Small intestine (tissue), 7 donors: ENCODE measurements around the gene ACSF3. TPM values are rescaled to one million over a fixed set of nuclear protein-coding genes. Genes with fewer than 3 reads are reported as not detected.

ENCODE experiments used
- DNase-seq, 2 donors: peaks; one replicate each; pipeline versions ENCODE4 v3.0.0 to v3.0.0-alpha.2; 2013
- FAIRE-seq: peaks from 2 replicates; lab custom pipeline; 2012; peaks lifted over from hg19 to GRCh38; lab: Jason Lieb, UNC
- H3K27ac ChIP-seq, 3 donors: one replicate each; pipeline ENCODE4 v1.5.1; 2013; ENCODE audit warnings: low read length in 2 of 3, mild to moderate bottlenecking in 2 of 3, control low read depth in 1 of 3, inconsistent platforms in 1 of 3, low read depth in 1 of 3, moderate library complexity in 1 of 3
- H3K27me3 ChIP-seq, 3 donors: one replicate each; pipeline ENCODE4 v1.6.1; 2013; ENCODE audit warnings: low read length in 3 of 3, inconsistent platforms in 1 of 3; ENCODE audit not compliant: control insufficient read depth in 3 of 3, insufficient read depth in 3 of 3
- H3K36me3 ChIP-seq, 3 donors: one replicate each; pipeline ENCODE4 v1.6.1; 2013; ENCODE audit warnings: low read length in 3 of 3, inconsistent platforms in 1 of 3, low read depth in 1 of 3, mild to moderate bottlenecking in 1 of 3, moderate library complexity in 1 of 3; ENCODE audit not compliant: control insufficient read depth in 3 of 3, insufficient read depth in 2 of 3
- H3K4me1 ChIP-seq, 3 donors: one replicate each; pipeline ENCODE4 v1.6.1; 2013; ENCODE audit warnings: low read length in 2 of 3, inconsistent platforms in 1 of 3, low read depth in 1 of 3, mild to moderate bottlenecking in 1 of 3, moderate library complexity in 1 of 3; ENCODE audit not compliant: control insufficient read depth in 3 of 3, insufficient read depth in 2 of 3
- H3K4me3 ChIP-seq, 3 donors: one replicate each; pipeline ENCODE4 v1.5.1; 2013; ENCODE audit warnings: low read length in 3 of 3, control low read depth in 1 of 3, inconsistent platforms in 1 of 3, low read depth in 1 of 3, mild to moderate bottlenecking in 1 of 3, moderate library complexity in 1 of 3
- H3K9me3 ChIP-seq, 2 donors: one replicate each; pipeline ENCODE4 v1.6.1; 2013; ENCODE audit warnings: low read depth in 1 of 2, low read length in 1 of 2; ENCODE audit not compliant: control insufficient read depth in 2 of 2, insufficient read depth in 1 of 2
- WGBS, 3 donors: extraction: QIAGEN DNeasy Blood & Tissue Kit; methylation state at CpG; one replicate each; pipeline ENCODE4 v1.1.7; 2013; 5-methylcytosine and 5-hydroxymethylcytosine counted together
- polyA plus RNA-seq, 4 donors: library from polyadenylated mRNA; stranded (reverse) in 3 of 4; unstranded in 1 of 4; fragments of 200-250 nt in 3 of 4; fragments of 120-200 nt in 1 of 4; gene quantifications; one replicate each; pipeline versions ENCODE4 v1.2.1 to v1.2.3, GENCODE V29; 2013
- donor health status: healthy with polysubstance abuse.
- donor health status: control.
- donor health status: control.
- donor health status: Bipolar disorder and iron deficiency.
- donor health status: healthy.

ACSF3 gene
- polyA plus RNA-seq, 4 donors, result 35.3 to 93.7 (median 58.7) TPM

DNA sequence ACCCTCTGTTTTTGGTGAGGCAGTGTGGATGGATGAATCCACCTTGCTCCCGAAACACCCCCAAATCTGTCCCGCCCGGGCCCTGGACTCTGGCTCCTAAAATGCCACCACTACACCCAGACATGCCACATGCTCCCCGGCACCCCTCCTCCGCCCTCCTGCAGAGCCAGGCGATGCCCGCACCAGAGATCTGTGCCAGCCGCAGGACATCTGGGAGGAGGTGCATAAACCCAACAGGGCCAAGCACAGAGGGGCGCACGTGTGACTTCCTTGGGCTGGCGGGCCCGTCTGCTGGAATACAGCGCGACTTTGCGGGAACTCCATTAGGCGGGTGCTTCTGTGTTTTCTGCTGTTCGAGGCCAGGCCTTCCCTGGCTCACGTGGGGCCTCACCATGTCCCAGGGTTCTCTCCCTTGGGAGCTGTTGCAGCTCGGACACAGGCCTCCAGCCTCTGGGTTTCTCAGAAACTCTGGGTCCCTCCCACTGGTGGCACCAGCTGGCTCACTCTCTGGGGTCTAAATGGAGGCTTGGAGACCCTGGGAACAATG is 14.1 kb upstream of the ACSF3 start:
- Histone ChIP-seq H3K4me1 (no peaks in the 10 kb centered on the region), H3K4me3 (no peak overlapping the region), H3K9me3 (peaks cover 0 to 7% of the 10 kb centered on the region in 2 donors), H3K36me3 (no peaks in the 10 kb centered on the region), H3K27ac (no peak overlapping the region), H3K27me3 (peaks cover 0 to 5% (median 0%) of the 10 kb centered on the region in 3 donors)
- DNase-seq (no peak), FAIRE-seq (no peak)
- WGBS, 3 donors, result 88 to 92% (median 88%) methylated on average over 19 of the region's 19 CpGs

DNA sequence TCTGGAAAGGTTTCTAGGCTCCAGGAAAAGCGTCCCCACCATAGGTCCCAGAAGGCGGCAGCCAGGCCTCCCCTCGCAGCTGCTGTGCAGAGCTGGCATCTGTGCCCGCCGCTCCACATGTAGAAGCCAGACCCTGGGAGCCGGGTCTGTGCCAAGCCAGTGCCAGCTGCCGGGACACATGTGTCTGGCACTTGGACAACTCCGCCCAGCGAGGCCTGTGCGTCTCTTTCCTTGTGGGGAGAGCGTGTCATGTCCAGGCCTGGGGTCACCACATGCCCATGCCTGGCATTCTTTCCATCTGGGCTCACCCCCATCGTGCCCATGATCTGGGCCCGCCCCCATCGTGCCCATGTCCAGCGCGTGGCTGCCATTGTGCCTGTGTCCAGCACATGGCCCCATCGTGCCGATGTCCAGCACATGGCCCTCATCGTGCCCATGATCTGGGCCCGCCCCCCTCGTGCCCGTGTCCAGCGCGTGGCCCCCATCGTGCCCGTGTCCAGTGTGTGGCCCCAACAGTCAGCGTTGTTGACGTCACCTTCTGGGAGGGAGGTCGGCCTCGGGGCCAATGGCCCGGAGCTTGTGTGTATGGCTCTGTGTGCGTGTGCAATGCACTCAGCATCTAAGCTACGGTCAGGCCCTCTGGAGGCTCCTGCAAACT is 13.3 kb upstream of the ACSF3 start:
- 89 to 93% (median 92%) methylated on average over 30 to 33 of the region's 33 CpGs for WGBS, 3 donors
- FAIRE-seq (no peak), DNase-seq (no peak)
- no peak overlapping the region for H3K27ac ChIP-seq
- no peaks in the 10 kb centered on the region for H3K36me3 ChIP-seq
- no peaks in the 10 kb centered on the region for H3K9me3 ChIP-seq
- no peak overlapping the region for H3K4me3 ChIP-seq
- H3K4me1 ChIP-seq, result no peaks in the 10 kb centered on the region
- peaks cover 0 to 5% (median 0%) of the 10 kb centered on the region in 3 donors for H3K27me3 ChIP-seq

DNA sequence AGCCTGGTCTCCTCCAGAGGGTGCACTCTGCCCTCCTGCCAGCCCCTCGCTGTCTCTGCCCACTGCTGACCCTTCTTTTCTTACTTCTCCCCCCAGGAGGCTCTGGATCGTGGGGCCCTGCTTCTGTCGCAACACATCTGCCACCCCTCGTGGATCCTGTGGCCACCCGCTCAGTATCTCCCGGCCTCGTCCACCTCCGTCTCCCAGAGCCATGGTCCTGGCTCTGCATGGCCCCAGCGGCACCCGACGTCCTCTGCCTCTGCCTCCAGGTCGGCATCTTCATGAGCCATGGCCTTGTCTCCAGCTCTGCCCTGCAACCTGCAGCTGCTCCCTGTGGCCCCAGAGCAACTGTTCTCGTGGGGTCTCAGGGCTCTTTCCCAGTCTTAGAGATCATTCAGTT is 12.1 kb upstream of the ACSF3 start:
- 88 to 91% (median 90%) methylated on average over 13 of the region's 13 CpGs for WGBS, 3 donors
- Histone ChIP-seq H3K27ac (no peak overlapping the region), H3K36me3 (no peaks in the 10 kb centered on the region), H3K4me3 (no peak overlapping the region), H3K27me3 (peaks cover 0 to 5% (median 0%) of the 10 kb centered on the region in 3 donors), H3K4me1 (no peaks in the 10 kb centered on the region), H3K9me3 (no peaks in the 10 kb centered on the region)
- FAIRE-seq (no peak), DNase-seq (no peak)

DNA sequence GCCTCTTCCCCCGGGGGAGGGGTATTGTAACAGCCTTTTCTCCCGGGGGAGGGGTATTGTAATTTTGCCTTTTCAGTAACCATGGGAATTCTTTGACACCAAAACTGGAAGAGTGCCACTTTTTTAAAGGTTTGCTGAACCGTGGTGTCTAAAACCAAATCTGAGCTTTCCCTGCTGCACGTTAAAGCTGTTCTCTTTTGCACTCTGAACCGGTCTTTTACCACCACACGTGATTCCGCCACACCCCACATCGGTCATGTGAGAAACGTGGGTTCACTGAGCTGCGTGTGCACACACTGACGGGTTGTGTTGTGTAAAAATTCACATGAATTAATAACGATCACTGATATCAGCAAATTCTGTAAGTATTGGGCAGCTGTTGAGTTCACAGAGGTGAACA is 9.2 kb upstream of the ACSF3 start:
- DNase-seq, result peak; percentile 25 to 93
- Histone ChIP-seq H3K27me3 (peaks cover 0 to 15% (median 4%) of the 10 kb centered on the region in 3 donors), H3K36me3 (no peaks in the 10 kb centered on the region), H3K4me3 (no peak overlapping the region), H3K9me3 (no peaks in the 10 kb centered on the region), H3K27ac (no peak overlapping the region), H3K4me1 (no peaks in the 10 kb centered on the region)
- FAIRE-seq, result no peak
- 21 to 53% (median 25%) methylated on average over 12 of the region's 12 CpGs for WGBS, 3 donors

DNA sequence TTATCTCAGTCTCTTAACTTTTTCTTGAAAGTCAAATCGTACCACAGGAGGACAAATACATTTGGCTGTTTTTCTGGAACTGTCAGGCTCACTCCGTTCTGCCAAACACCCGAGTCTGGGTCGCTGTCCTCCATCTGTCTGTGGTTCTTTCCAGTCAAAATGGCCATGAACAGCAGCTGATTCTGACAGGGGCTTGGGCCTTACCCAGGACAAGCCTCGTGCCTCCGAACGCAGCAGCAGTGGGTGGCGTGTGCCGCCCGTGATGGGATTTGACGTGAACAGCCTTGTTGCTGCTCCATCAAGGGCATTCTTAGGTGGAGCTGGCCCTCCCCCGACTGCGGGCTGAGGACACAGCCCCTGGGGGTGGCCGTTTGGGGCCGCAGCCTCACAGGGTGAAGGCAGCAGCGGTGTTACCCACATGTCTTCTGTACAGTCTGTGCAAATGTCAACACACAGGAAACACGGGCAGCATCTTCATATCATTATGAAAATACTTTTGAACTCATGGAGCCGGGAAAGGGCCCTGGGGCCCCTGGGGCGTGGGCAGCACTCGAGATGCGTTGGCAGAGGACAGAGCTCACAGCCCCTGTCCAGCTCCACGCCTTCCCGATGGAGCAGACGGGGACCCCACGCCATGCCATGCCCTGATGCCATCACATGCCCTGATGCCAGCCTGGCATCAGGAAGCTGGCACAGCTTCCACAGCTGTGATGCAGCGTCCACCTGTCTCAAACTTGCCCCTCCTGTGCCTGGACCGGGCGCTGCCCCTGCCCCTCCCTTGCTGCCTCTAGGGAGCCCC is 8.6 kb upstream of the ACSF3 start:
- Histone ChIP-seq H3K27ac (no peak overlapping the region), H3K36me3 (no peaks in the 10 kb centered on the region), H3K4me1 (no peaks in the 10 kb centered on the region), H3K27me3 (peaks cover 0 to 21% (median 7%) of the 10 kb centered on the region in 3 donors), H3K9me3 (no peaks in the 10 kb centered on the region), H3K4me3 (no peak overlapping the region)
- DNase-seq (no peak), FAIRE-seq (no peak)
- 63 to 69% (median 69%) methylated on average over 28 of the region's 28 CpGs for WGBS, 3 donors

DNA sequence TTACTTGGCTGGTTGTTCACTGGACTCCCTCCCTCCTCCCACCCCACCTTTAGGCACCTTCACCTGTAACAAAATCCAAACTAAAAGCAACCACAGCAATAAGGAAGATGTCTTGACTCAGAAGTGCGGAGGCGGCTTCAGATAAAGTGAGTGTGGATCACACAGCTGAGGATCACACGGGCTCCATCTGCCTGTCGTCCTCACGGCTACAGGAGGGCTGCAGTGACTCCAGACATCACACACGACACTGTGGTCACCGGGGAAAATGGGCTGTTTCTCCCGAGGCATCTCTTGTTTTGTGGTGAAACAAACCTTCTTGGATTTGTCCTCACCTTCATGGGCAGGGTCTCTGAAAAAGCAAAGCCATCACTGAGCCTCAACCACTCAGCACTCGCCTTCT is 7.9 kb upstream of the ACSF3 start:
- Histone ChIP-seq H3K36me3 (no peaks in the 10 kb centered on the region), H3K27ac (no peak overlapping the region), H3K4me3 (no peak overlapping the region), H3K9me3 (no peaks in the 10 kb centered on the region), H3K4me1 (no peaks in the 10 kb centered on the region), H3K27me3 (peaks cover 0 to 27% (median 7%) of the 10 kb centered on the region in 3 donors)
- 67 to 80% (median 75%) methylated on average over 9 of the region's 9 CpGs for WGBS, 3 donors
- FAIRE-seq (no peak), DNase-seq (no peak)

DNA sequence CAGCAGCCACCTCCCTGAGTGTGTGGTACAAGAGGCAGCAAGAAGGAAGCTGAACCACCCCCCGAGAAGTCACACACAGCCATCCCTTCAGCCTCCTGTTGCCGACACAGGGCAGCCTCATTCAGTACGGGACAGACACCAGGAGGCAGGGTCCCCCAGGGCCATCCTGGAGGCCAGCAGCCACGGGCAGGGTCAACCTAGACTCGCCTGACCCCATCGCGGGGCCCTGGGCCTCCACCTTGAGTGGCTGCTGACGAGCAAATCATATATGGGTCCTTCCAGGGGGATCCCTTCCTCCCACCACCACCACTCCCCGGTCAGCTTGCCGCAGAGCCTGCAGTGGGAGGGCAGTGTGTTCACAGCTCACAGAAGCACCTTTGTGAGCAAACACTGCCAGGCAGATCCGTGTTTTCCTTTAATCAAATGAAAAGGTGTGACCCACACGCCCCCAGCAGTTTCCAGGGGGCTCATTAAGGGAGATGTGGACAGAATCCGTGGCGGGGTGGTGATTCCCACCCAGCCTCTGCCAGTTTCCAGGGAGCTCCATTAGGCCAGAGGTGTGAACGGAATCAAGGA is 5.6 kb upstream of the ACSF3 start:
- H3K4me3 ChIP-seq, result no peak overlapping the region
- peaks cover 0 to 44% (median 7%) of the 10 kb centered on the region in 3 donors for H3K27me3 ChIP-seq
- DNase-seq (no peak), FAIRE-seq (no peak)
- H3K9me3 ChIP-seq, result no peaks in the 10 kb centered on the region
- 59 to 78% (median 72%) methylated on average over 15 of the region's 15 CpGs for WGBS, 3 donors
- no peaks in the 10 kb centered on the region for H3K36me3 ChIP-seq
- H3K4me1 ChIP-seq, result no peaks in the 10 kb centered on the region
- no peak overlapping the region for H3K27ac ChIP-seq

DNA sequence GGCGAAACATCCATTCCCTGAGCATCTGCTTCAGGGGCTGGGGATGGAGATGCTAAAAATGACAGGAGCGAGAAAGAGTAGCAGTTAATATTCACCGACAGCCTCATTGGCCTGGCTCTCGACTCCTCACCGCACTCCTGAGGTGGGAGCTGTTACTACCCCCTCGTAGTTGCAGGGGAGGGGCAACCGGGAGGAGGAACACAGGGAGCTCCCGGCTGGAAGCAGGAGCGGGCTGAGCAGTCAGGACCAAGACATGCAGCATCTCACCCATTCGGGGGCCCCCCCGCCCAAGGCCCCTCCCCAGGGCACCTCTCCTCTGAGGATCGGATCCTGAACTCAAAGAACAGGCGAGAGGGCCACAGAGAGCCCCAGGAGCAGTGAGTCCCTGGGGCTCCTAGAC is 4.5 kb upstream of the ACSF3 start:
- H3K27me3 ChIP-seq, result peaks cover 0 to 46% (median 7%) of the 10 kb centered on the region in 3 donors
- no peak overlapping the region for H3K4me3 ChIP-seq
- no peak overlapping the region for H3K27ac ChIP-seq
- no peaks in the 10 kb centered on the region for H3K36me3 ChIP-seq
- H3K4me1 ChIP-seq, result no peaks in the 10 kb centered on the region
- WGBS, 3 donors, result 30 to 52% (median 45%) methylated on average over 12 to 13 of the region's 13 CpGs
- H3K9me3 ChIP-seq, result no peaks in the 10 kb centered on the region
- no peak for DNase-seq
- FAIRE-seq, result no peak
